Stimulated activated CD4-positive, alpha-beta T cell treated with anti-CD3 and anti-CD28 coated beads, Interleukin-1b, Interleukin-23, amount 100 ng/mL, for 4 hours (primary cell): ENCODE measurements around the gene EMC1.
A peak's percentile ranks its signal among the peaks of the same experiment; 100 is the strongest.
"Not testable (repeated sequence)": the region's sequence is repeated elsewhere in the genome, so short reads cannot be mapped to it uniquely, and the experiment has no call there.

Experiments used
- DNase-seq, 2 donors: peaks; one replicate each; pipeline ENCODE4 v3.0.0-alpha.2; 2020; ENCODE audit warnings: low read depth in 2 of 2

The EMC1 gene

DNA sequence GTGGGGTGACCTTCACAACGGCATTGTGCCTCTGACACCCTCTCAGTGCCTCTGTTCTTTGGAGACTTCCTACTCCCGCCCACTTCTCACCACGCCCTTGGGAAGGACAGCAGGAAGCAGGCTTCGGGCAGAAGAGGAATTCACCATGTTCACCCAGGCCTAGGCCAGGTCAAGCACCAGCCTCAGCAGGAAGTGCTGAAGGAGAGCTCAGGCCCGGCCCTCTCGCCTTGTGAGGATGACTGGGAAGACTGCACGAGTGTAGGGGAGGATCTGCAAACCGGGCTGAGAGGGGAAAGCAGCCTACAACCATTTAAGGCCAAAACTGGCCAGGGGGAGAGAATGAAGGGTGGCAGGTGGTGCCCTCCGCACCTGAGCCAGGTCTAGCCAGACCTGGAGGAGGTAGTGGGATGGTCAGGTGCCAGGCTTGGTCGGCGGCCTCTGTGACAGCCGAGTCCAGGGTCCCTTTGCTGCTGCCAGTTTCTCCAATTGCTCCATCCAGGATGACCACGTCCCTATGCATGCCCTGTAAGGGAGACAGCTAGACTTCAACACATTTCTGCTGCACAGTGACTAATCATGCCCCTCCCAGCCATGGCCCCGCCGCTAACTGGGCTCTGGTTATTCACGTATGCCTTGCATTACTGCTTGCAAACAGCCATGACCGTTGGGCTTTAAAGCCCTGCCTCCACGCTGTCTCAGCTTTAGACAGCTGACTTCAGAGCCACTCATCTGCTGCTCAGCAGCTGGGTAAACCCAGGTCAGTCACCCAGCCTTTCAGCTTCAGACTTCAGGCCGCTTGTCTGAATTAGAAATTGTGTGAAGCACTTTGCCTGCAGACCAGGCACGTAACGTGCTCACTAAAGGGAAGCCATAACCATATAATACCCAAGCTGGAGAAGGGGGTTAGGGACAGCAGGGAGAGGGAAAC lies 9.2 kb upstream of the EMC1 start:
- no peak for DNase-seq

DNA sequence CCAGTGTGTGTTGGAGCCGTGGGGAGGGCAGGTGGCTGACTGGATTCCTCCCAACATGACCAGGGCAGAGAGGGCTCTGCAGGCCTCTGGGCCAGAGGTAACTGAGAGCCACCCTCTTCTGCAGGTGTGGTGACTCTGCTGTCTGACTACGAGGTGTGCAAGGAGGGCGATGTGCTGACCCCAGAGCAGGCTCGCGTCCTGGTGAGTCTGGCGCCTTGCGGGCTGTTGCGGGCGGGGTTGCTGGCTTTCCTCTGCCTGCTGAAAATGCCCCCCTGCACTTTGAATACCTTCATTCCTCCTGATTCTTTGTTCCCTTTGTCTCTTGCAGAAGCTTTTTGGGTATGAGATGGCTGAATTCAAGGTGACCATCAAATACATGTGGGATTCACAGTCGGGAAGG lies 7.0 kb upstream of the EMC1 start:
- DNase-seq = no peak

DNA sequence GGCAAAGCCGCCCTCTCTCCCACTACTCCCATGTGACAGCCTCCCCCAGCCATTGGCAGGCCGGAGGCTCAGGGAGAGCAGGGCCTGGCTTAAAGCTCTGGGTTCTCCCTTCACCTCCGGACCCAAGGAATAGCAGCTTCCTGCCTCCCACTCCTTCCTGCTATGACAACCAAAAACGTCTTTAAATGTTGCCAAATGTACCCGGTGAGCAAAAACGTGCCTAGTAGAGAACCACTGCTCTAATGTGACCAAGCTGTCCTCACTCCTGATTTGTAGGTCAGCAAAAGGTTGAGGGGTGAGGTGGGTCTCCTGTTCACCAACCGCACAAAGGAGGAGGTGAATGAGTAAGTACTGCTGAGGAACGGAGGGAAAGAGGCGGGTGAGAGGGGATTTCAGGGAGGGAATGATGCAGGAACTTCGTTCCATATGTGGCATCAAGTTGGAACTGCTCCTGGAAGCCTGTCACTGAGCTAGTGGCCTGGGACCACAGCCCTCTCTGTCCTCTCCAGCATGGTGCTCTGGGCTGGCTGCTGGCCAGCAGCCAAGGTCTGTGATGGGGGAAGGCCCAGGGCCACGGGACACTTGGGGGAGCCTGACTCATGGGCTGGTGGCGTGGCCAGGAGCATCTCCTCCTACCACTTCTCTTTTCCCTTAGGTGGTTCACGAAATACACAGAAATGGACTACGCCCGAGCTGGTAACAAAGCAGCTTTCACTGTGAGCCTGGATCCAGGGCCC lies 6.0 kb upstream of the EMC1 start:
- no peak for DNase-seq

DNA sequence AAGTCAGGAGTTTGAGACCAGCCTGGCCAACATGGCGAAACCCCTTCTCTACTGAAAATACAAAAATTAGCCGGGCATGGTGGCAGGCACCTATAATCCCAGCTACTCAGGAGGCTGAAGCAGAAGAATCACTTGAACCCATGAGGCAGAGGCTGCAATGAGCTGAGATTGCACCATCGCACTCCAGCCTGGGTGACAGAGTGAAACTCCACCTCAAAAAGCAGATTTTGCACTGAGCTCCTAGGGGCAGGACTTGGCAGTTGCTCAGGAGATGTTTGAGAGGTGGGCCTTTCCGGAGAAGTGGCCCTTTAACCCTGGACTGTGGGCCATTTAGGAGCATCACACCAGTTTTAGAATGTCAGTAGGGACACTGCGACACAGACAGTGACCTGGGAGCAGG lies 5.0 kb upstream of the EMC1 start:
- not testable (repeated sequence) for DNase-seq

DNA sequence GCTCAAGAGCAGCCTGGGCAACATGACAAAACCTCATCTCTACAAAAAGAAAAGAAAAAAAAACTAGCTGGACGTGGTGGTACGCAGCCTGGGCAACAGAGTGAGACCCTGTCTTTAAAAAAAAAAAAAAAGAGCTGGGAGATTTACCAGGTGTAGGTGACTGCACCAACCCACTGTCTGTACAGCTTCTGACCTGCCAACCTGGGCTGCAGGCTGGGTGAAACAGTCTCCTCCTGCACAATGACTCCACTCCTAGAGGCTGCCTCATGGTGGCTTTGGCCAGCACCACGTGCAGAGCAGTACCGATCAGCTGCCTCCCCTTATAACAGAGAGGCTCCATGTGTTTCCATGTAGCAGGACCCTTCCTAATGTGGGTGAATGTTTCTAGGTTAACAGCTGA lies 4.0 kb upstream of the EMC1 start:
- no peak for DNase-seq

DNA sequence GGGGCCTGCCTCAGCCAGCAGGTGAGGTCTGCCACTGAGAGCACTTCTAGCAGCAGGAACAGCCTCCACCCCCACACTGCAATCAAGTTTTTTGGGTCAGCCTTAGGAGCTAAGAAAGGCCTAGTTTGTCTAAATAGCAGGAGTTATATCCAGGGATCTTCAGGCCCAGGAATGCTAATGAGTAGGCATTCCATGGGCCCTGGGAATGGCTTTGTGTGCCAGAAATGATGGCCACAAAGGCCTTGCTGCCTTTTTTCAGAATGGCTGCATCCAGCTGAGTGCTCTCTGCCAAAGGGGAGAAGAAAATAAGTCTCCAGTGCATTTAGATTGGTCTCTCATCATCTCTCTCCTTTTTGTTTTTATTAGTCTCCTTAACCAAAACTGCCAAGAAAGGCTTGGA lies 3.1 kb upstream of the EMC1 start:
- DNase-seq = no peak

DNA sequence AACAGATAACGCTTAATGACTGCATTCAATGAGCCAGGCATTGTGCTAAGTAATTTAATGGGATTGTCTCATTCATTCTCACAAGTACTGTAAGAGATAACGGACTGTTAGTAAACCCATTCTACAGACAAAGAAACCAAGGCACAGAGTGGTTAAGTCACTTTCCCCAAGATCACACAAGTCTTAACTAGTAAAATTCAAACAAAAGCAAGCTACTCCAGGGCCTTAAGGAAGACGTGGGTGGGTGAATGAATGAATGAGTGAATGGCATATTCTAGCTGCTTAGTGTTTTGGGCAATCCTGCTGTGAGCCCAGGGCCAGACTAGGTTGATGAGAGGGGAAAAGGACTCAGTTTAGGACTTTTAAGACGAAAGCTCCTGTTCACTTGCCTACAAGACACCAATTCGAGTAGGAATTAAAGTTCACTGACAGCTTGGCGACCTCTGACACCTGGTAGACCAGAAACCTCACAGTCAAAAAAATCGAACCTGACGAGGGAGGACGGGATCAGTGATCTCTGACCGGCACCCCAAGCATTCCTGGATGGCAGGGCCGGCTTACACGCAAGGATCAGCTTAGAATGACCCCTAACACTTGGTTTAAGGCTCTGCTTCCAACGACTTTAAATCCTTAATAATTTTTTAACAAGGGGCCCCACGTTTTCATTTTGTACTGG lies 557 bp downstream of the EMC1 start:
- DNase-seq = no peak

DNA sequence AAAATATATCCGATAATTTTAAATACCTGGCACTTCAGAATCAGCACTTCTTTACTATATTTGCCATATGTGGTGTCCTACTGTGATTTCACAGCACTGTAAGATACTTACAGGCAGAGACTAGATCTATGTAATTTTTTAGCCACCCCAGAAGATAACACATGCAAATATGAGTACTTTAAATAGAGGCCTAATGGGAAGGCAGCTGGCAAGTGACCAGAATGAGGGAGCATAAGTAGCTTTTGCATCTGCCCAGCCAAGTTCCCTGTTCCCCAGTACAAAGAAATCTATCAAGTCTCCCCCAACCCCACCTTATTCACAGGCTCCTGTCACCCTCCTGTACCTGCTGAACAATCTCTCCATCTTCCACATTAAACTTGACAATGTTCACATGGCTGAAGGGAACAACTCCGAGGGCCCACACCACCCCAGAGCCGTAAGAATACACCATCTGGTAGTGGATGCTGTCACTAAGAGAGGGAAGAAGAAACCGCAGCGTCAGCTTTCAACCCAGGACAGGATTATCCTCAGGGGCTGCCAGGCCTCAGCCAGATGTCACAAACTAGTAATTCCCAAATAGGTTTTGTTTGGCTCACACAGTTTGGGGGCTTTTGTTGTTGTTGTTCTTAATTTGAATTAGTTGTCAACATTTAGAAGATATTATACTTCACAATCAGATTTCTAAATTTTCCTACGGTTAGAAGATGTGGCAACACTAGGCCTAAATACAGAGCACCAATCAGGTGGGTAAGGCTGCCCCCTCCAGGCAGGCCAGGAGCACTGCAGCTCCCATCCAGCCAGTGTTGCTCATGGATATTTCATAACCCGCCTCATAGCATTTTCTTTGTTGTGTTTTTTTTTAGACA lies 10.4 kb downstream of the EMC1 start:
- peak; percentile 62 to 68 for DNase-seq

DNA sequence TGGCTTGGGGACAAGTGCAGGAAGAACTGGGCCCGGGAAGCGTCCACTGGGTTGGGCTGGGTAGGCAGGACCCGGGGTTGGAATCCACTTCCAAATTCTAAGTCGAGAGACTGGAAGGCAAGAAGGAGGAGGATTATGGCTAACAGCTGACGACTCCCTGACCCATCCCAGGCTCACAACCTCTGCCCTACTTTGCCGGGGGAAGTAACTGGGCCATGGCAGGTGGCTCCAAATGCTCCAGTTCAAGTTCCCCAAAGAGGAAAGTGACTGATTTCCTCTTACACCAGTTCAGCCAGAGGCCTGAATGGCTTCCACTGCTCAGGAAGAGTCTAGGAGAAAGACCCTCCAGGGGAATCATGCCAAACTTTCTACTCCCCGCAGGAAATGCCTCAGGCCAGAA lies 11.4 kb downstream of the EMC1 start:
- no peak for DNase-seq

DNA sequence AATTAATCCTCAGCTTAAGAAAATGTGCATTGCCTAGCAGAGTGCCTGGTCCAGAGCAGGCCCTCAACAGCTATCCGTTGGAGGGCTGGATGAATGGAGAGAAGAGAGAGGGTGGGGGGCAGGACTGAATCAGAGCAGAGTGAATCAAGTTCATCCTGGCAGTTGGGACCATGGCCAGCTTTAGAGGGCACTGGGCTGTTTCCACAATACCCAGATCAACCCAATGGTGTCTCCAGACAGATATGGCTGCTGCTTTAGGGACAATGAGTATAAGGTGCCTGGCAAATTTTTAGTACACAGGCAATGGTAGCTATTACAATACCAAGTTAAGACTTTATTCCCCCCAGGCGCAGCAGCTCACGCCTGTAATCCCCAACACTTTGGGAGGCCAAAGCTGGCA lies 17.1 kb downstream of the EMC1 start:
- DNase-seq = no peak

DNA sequence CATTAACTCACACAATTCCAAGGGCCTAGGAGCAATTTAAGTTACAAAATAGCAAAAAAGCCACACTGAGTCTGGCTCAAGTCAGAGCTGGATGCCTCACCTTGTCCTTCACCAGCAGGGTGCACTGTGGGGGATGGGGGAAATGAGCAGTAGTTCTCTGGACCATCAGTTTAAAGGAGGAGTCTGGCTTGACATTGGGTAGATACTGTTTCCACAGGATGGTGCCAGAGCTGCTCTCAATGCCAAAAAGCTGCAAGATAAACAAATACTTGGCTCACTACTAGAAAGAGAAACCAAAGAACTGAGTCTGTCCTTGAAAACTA lies 18.8 kb downstream of the EMC1 start:
- DNase-seq = no peak

DNA sequence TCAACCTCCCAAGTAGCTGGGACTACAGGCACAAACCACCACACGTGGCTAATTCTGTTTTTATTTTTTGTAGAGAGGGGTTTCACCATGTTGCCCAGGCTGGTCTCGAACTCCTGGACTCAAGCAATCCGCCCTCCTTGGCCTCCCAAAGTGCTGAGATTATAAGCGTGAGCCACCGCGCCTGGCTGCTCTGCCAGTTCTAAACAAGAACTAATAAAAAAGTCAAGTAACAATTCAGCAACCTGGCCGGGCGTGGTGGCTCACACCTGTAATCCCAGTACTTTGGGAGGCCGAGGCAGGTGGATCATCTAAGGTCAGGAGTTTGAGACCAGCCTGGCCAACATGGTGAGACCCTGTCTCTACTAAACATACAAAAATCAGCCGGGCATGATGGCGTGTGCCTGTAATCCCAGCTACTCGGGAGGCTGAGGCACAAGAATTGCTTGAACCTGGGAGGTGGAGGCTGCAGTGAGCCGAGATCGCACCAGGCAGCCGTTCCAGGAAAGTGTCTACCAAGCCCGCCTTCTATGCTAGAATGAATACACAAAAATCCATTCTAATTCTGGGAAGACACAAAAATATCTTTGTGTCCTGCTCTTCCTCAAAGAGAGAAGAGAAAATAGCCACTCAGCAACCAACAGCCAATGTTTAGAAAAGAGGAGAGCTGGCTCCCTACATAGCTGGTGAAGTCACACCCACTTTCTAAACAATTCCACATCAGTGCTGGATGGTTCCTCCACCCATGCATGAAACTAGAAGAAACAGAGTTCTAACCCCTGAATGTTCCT lies 19.4 kb downstream of the EMC1 start:
- not testable (repeated sequence) for DNase-seq

DNA sequence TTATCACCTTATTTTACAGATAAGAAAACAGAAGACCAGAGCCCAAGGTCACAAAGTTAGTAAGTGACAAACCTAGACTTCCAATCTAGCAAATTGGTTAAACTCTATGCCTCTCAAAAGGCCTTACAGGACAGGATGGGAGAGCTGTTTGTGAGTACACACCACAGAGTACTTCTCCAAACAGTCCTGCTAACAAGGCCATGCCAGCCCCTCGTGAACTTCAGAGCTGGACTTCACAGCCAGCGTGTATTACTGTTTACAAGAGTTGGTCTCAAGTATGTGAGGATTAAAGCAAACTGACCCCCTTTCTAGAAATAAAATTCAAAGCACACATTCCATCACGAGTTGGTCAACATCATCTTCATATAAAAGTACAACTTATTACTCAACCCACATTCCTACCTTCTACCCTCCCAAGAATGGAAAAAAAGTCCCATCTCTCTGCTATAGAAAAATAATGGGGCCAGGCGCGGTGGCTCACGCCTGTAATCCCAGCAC lies 21.4 kb downstream of the EMC1 start:
- DNase-seq = no peak

DNA sequence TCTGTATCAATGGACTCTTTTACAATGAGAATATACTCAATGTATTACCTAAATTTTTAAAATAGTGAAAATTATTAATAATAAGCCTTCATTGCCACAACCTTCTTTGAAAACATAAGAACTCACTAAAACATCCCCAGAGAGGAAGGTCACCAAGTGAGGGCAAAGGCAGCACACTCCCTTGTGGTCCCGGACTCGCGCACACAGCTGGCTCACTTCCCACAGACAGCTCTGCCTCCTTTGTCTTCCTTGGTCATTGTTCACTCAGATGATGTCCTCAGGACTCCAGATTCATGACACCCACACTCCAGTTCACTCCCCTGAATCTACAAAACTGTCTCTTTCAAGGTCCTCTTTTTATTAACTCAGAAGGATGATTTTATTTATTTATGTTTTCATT lies 22.1 kb downstream of the EMC1 start:
- DNase-seq = no peak

DNA sequence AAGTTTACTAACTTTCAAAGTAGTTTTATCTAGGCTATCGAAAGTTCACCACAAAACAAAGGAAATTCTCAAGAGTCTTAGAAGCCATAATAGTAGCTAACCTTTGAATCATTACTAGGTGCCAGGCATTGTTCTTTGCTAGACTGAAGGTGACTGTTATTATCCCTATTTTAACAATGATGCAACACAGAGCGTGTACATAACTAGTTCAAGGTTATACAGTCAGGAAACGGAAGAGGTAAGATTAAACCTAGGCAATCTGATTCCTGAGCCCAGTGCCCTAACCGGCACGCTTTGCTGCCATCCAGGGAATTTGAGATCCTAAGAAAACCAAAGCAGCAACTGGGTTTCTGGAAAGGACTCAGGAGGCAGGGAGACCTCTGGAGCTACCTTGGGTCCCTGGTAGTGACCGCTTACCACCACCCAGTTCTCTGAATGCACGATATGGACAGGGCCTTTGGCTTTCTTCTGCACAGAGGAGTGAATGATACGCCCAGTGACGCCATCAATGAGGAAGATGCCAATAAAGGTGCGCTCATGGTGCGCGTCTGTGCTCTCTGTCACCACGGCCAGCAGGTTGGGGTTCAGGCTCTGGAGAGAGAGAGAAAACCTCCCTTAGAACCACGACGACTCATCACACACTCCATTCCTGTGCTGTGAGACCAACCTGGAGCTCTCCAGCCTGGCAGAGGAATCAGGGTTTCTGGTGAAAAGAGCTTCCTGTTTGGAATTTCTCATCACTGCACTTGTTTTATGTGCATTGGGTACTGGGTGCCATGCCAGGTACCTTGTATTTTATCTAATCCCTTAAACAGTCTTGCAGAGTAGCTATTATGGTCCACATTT lies 28.1 kb downstream of the EMC1 start:
- no peak for DNase-seq

DNA sequence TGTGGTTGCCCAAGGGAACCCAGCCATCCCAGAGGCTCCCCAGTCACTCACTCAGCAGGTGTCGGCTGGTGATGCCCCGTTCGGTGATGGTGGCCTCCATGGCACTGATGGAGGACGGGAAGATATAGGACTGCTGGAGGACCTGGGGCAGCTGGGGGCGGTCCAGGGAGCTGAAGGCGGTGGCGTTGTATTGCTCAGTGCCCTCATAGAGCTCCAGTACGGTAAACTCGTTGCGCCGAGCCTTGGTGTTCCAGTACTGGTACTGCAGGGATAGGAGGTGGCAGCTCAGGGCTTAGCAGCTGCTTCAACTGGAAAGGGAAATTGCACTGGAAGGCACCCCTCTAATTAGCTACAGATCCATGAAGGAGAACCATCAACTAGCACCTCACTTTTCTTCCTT lies 28.8 kb downstream of the EMC1 start:
- DNase-seq = no peak

DNA sequence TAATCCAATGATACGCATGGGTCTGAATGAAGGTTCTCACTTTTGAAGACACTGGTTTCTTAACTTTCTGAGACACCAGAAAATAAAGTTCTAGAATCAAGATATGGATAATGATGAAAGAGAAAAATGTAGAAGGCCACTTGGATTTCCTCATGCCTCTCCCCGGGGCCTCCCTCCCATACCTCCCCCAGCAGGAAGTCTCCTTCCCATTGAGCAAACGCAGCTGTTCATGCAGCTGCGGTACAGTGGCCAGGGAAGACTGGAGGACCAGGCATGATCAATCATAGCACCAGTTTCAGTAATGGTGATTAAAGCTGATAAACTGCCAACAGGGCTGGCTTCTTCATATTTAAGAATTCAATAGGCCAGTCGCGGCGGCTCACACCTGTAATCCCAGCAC lies 30.3 kb downstream of the EMC1 start:
- DNase-seq = no peak

DNA sequence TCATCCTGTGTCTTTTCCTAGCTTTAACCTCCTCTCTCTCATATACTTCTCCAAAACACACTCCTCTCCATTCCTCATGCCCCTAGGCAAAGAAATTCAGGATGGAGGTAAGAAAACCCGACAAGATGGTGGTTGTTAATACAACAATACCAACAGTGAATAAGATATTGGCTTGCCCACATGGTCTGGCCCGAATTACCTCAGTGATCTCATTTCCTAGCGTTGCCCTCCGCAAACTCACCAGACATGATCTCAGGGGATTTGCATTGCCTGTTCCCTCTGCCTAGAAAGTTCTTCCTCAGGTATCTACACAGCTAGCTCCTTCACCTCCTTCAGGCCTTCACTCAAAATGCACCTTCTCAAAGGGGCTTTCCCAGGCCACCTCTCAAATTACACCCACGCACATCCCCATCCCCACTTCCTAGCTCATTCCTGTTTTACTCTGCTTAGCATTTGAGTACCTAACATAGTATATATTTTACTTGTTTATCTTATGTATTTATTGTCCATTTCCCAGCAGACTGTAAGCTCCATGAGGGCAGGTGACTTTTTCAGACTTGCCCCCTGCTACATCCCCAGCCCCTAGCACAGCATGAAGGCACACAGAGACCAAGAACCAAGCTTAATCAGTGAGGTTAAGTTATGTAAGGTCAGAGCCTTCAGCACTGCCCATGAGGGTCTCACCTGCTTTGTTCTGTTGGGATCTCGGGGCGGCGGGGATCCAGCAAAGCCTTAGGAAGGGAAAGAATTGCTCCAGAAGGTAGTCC lies 31.1 kb downstream of the EMC1 start:
- no peak for DNase-seq

DNA sequence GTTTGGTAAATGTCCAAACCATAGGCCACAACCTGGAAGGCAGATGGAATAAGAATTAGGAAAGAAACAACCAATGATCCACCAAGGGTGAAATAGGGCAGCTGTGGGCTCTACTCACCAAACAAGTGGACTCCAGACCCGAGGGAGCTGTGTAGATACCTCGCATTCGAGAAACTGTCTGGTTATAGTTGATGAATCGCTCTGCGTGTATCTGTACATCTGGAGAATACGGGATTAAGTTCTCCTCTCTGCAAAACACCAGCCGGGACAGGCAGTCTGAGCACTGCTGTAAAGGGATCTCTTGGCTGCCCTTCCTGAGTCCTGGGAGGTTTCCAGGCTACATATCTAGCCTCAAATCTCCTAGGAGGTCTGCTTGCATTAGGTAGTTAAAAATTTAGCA lies 31.9 kb downstream of the EMC1 start:
- no peak for DNase-seq
